Thyroid gland (tissue), 4 donors: ENCODE data around the gene CYTH1.

ENCODE experiments used
- CTCF ChIP-seq, 6 experiments: fragments of 200-600 bp in 3 of 6; fragments of 450-650 bp in 3 of 6; sonication (generic) in 3 of 6; IDR thresholded peaks; one replicate each; pipeline ENCODE4 v1.5.1; 2016 to 2019; ENCODE audit warnings: antibody characterized with exemption in 6 of 6, mild to moderate bottlenecking in 2 of 6, inconsistent platforms in 1 of 6, moderate library complexity in 1 of 6
- POLR2A ChIP-seq, 2 donors: fragments of 450-650 bp; IDR thresholded peaks; one replicate each; pipeline ENCODE4 v1.6.1; 2017; ENCODE audit warnings: antibody characterized with exemption in 2 of 2, mild to moderate bottlenecking in 2 of 2, moderate library complexity in 1 of 2

- no peak for TF ChIP-seq POLR2A (IDR thresholded peaks at IDR 0.05)
- TF ChIP-seq CTCF (IDR thresholded peaks at IDR 0.05): no peak
Measured at GRCh38 chr17:78644224-78644623, 137.8 kb downstream of the CYTH1 start.
